ENCODE data around the gene MSMO1.

GRCh38 chr4:165351359-165352130 is 24.1 kb downstream of the MSMO1 start:
- TF ChIP-seq CTCF (IDR thresholded peaks at IDR 0.05; ENCODE audit: low read depth, low read length, poor library complexity, severe bottlenecking), result peak; percentile 54
- TF ChIP-seq EZH2phosphoT487 (IDR thresholded peaks at IDR 0.05; ENCODE audit: borderline replicate concordance, low read length), result no peak

Data from DOHH2 (cell line).